Loucy (cell line): ENCODE data around the gene RIPPLY2.

Experiments used
- CTCF ChIP-seq: fragments of 200-600 bp; sonication (generic); conservative IDR thresholded peaks from 2 replicates; pipeline ENCODE4 v1.5.1; 2014; ENCODE audit warnings: mild to moderate bottlenecking, antibody characterized with exemption, low read length
- EZH2phosphoT487 ChIP-seq: fragments of 200-600 bp; IDR thresholded peaks from 2 replicates; pipeline ENCODE4 v1.6.1; 2018; ENCODE audit warnings: antibody characterized with exemption, mild to moderate bottlenecking, moderate library complexity, borderline replicate concordance

- TF ChIP-seq CTCF (no peak), EZH2phosphoT487 (no peak)
These were observed 7.2 kb downstream of the RIPPLY2 start for GRCh38 chr6:83860359-83860755.
